GM18517 (cell line): ENCODE results near the gene LRRN4CL.

ENCODE experiments used
- ATAC-seq: cut with Tn5 transposase; IDR thresholded peaks from one replicate; pipeline ENCODE4 v1.9.1; 2021; ENCODE audit warnings: mild to moderate bottlenecking, moderate library complexity; ENCODE audit not compliant: unreplicated experiment

Gene LRRN4CL

GRCh38 chr11:62648185-62648966, 41.0 kb downstream of the LRRN4CL start:
- no peak for ATAC-seq

DNA sequence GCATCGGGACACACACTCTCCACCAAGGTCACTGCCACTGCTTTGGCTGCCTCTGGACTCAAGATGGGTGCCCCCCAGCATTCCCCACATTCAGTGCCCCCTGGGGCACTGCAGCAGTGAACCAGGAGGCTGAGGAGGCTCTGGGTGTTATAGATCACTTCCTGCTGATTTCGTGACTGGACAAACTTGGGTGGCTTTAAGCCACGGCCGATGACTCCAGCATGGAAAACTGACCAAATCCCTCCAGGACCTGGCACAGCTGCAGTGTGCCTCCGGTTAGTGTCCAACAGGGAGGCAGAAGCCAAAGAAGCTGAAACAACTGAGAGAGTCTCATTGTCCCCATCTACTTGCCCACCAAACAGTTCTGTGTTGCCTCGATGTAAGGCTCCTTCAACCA, 41.7 kb downstream of the LRRN4CL start:
- no peak for ATAC-seq

DNA sequence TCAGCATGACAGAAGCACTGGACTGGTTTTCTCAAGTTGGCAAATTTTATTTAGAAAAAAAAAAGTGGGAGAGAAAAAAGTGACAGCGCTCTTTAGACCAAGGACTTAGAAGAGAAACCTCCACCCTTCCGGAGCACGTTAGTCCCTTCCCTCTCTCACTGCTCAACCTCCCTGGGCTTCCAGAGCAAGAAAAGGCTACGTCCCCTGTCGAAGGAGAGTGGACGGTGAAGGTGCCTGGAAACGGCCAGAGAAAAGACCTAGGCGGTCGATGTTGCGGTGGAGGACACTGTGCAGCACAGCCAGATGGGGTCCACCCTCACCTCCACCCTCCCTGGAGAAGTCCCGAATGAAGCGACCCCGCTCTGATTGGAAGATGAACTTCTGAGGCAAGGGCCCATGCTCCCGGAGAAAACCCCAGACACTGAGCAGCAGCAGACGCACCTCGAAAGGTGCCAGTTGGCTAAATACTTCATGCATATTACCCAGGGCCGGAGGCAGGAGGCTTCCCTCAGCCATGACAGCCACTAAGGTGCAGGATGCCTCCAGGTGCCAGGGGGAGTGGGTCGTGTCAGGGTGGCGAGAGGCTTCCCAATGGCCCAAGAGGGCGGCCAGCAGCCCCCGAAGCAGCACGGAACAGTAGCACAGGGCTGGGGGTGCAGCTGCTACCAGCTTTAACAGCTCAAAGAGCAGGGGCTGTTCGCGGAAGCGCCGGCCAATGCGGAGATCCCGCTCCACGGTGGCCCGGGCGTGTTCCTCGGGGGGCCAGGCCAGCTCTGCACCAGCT, 42.3 kb downstream of the LRRN4CL start:
- peak; percentile 9 for ATAC-seq

DNA sequence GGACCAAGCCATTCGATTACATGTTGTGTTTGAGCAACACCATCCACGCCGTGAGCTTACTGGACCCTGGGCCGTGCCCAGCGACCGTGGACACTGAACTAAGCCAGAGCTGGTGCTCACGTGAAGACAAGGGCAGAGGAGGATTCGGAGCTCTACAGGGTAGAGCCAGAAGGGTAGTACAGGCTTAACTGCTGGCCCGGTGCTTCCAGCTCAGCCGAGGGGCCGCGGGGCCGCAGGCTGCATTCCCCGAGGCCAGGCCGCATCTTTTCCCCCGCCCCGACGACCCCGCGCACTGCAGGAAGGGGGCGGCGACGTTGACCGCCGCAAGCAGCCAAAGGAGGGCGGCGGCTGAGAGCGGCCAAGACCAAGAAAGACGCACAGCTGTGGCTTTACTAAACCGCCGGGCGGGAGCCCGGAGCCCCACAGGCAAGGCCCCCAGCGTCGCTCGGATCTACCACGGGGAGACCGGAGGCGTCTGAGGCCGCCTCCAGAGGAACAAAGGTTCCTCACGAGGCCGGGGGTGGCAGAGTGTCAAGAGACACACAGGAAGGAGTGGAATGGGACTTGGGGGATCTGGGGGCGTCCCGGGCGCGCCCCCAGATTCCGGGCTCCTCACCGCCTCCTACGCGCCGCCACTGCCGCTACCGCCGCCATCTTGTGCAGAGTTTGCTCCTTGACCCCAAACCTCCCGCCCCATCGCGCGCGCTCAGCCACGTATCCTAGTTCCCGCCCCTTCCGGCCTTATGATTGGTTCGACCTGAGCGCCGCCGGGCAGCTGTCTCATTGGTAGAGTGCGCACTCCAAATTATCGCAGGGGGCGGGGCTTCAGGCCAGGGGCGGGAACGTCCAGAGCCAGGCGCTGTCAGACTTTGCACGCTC, 43.1 kb downstream of the LRRN4CL start, which contains the start of gene GANAB:
Gene GANAB, minus strand, starts transcription at position 668 of the 879 bp plus-strand sequence. Its CDS starts 14 bp downstream, at position 654.
- ATAC-seq = peak; percentile 85

DNA sequence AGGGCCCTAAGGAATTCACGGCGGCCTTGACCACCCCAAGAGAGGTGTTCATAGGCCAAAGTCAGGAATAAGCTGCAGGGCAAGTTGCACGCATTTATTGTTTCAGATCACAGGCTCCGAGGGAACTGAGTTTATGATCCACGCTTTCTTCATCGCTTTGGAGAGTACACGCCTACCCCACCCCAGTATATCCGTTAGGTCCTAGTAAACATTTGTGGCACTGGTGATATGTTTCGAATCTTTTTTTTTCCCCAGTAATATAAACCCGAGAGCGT, 43.7 kb downstream of the LRRN4CL start:
- no peak for ATAC-seq

- ATAC-seq = no peak
These were observed 45.1 kb downstream of the LRRN4CL start for GRCh38 chr11:62644220-62644619.
